K562 (cell line): ENCODE data around the gene RNF151.

Experiments used
- ATF2 ChIP-seq: sonication (generic); formaldehyde crosslinking; IDR thresholded peaks from 2 replicates; pipeline ENCODE4 v1.8.1; 2022; ENCODE audit warnings: missing genetic modification reagents
- CHD2 ChIP-seq: IDR thresholded peaks from 2 replicates; pipeline ENCODE4 v1.6.1; 2011; ENCODE audit warnings: low read depth, low read length
- HCFC1 ChIP-seq: IDR thresholded peaks from 2 replicates; pipeline ENCODE4 v1.6.1; 2012; ENCODE audit warnings: low read depth, low read length, improper control_type of control experiment
- HDAC6 ChIP-seq: IDR thresholded peaks from 2 replicates; pipeline ENCODE4 v1.6.1; 2012; ENCODE audit warnings: low read depth, mild to moderate bottlenecking, control low read depth, inconsistent platforms, low read length, moderate library complexity
- POLR2A ChIP-seq: fragments of 450-650 bp; conservative IDR thresholded peaks from 2 replicates; pipeline ENCODE4 v1.6.1; 2016
- SIN3A ChIP-seq, 2 experiments: fragments of 150-350 bp in 1 of 2; IDR thresholded peaks; 2 replicates each; pipeline ENCODE4 v1.6.1; 2011 to 2016; ENCODE audit warnings: borderline replicate concordance in 2 of 2, low read depth in 2 of 2, low read length in 2 of 2, mild to moderate bottlenecking in 2 of 2, moderate library complexity in 2 of 2; ENCODE audit not compliant: control insufficient read depth in 1 of 2
- TAF9B ChIP-seq: fragments of 450-650 bp; IDR thresholded peaks from 2 replicates; pipeline ENCODE4 v1.6.1; 2018; ENCODE audit warnings: mild to moderate bottlenecking; ENCODE audit not compliant: partially characterized antibody
- ZNF282 ChIP-seq: sonication (generic); formaldehyde crosslinking; IDR thresholded peaks from 2 replicates; pipeline ENCODE4 v1.8.1; 2023; ENCODE audit warnings: missing genetic modification reagents

GRCh38 chr16:1917665-1918350, 48.8 kb upstream of the RNF151 start:
- TF ChIP-seq SIN3A (IDR thresholded peaks at IDR 0.05; ENCODE audit: borderline replicate concordance in 2 of 2, control insufficient read depth in 1 of 2, low read depth in 2 of 2, low read length in 2 of 2) = no peak
- no peak for TF ChIP-seq HCFC1
- TF ChIP-seq ZNF282 = no peak
- no peak for TF ChIP-seq ATF2 (CRISPR knock-in tag)
- TF ChIP-seq POLR2A = no peak
- no peak for TF ChIP-seq CHD2
- TF ChIP-seq TAF9B = no peak
- no peak for TF ChIP-seq HDAC6
